Cortex of kidney (tissue), 1 donor: Measurements from ENCODE around the gene MYO7B.
"Not testable (repeated sequence)": the region's sequence is repeated elsewhere in the genome, so short reads cannot be mapped to it uniquely, and the experiment has no call there.

ENCODE experiments used
- DNase-seq: peaks from one replicate; lab custom pipeline; 2025; lab: John Stamatoyannopoulos, UW

Gene MYO7B

GRCh38 chr2:127524198-127524834 lies 11.2 kb upstream of the MYO7B start:
- DNase-seq: not testable (repeated sequence)

- DNase-seq: no peak
These were observed 9.8 kb upstream of the MYO7B start for GRCh38 chr2:127525691-127526131.

GRCh38 chr2:127526132-127527000 lies 9.1 kb upstream of the MYO7B start, which contains the start of gene IWS1:
TSS of gene IWS1 (minus strand) at chr2:127526489. CDS start at chr2:127526208, 281 bp downstream.
- DNase-seq: peak; percentile 76

GRCh38 chr2:127527001-127527804 lies 8.3 kb upstream of the MYO7B start:
- DNase-seq: no peak

GRCh38 chr2:127528487-127528886 lies 7.0 kb upstream of the MYO7B start:
- no peak for DNase-seq

- not testable (repeated sequence) for DNase-seq
These were observed 6.1 kb upstream of the MYO7B start for GRCh38 chr2:127529416-127529815.

- no peak for DNase-seq
These were observed 5.0 kb upstream of the MYO7B start for GRCh38 chr2:127530245-127531140.

- no peak for DNase-seq
These were observed 4.2 kb upstream of the MYO7B start for GRCh38 chr2:127531221-127531648.

GRCh38 chr2:127532296-127532695 lies 3.2 kb upstream of the MYO7B start:
- no peak for DNase-seq

GRCh38 chr2:127535918-127536317 lies 435 bp downstream of the MYO7B start:
- no peak for DNase-seq

- no peak for DNase-seq
These were observed 1.4 kb downstream of the MYO7B start for GRCh38 chr2:127536707-127537541.

GRCh38 chr2:127537644-127538043 lies 2.2 kb downstream of the MYO7B start:
- DNase-seq: no peak

GRCh38 chr2:127541809-127542208 lies 6.3 kb downstream of the MYO7B start:
- DNase-seq: no peak

GRCh38 chr2:127542231-127542630 lies 6.7 kb downstream of the MYO7B start:
- no peak for DNase-seq

- DNase-seq: not testable (repeated sequence)
These were observed 7.6 kb downstream of the MYO7B start for GRCh38 chr2:127543013-127543501.

- DNase-seq: no peak
These were observed 9.7 kb downstream of the MYO7B start for GRCh38 chr2:127545189-127545588.

- DNase-seq: no peak
These were observed 10.3 kb downstream of the MYO7B start for GRCh38 chr2:127545796-127546195.

- DNase-seq: no peak
These were observed 11.3 kb downstream of the MYO7B start for GRCh38 chr2:127546797-127547196.

- DNase-seq: no peak
These were observed 15.9 kb downstream of the MYO7B start for GRCh38 chr2:127551221-127551930.
